Tibial nerve (tissue), 4 donors: ENCODE measurements around the gene CORO1C. TPM values are rescaled to one million over a fixed set of nuclear protein-coding genes. Genes with fewer than 3 reads are reported as not detected.

Source experiments
- DNase-seq, 2 donors: peaks; one replicate each; pipeline ENCODE4 v3.0.0-alpha.2; 2019; ENCODE audit warnings: low spot score in 2 of 2
- H3K27ac ChIP-seq, 4 donors: fragments of 200-600 bp; sonication (generic) in 3 of 4; one replicate each; pipeline ENCODE4 v1.5.1; 2017 to 2019; ENCODE audit warnings: mild to moderate bottlenecking in 1 of 4
- H3K27me3 ChIP-seq, 2 donors: fragments of 200-600 bp; sonication (generic) in 1 of 2; one replicate each; pipeline versions ENCODE4 v1.5.1 to v1.6.0; 2017 to 2019
- H3K36me3 ChIP-seq, 3 donors: fragments of 200-600 bp; sonication (generic); one replicate each; pipeline ENCODE4 v1.5.1; 2018 to 2019
- H3K4me1 ChIP-seq, 4 donors: fragments of 200-600 bp; sonication (generic) in 3 of 4; one replicate each; pipeline ENCODE4 v1.5.1; 2017 to 2019
- H3K4me3 ChIP-seq, 4 donors: fragments of 200-600 bp; sonication (generic) in 3 of 4; one replicate each; pipeline ENCODE4 v1.5.1; 2017 to 2019; ENCODE audit warnings: mild to moderate bottlenecking in 1 of 4, moderate library complexity in 1 of 4
- H3K9me3 ChIP-seq, 4 donors: fragments of 200-600 bp; sonication (generic) in 3 of 4; one replicate each; pipeline ENCODE4 v1.5.1; 2017 to 2019
- CTCF ChIP-seq, 5 experiments: fragments of 200-600 bp in 3 of 5; fragments of 450-650 bp in 2 of 5; sonication (generic) in 3 of 5; IDR thresholded peaks; one replicate each; pipeline ENCODE4 v1.5.1; 2016 to 2019; ENCODE audit warnings: antibody characterized with exemption in 5 of 5, mild to moderate bottlenecking in 3 of 5, moderate library complexity in 2 of 5
- EP300 ChIP-seq, 2 donors: sonication (generic); formaldehyde crosslinking; IDR thresholded peaks; one replicate each; pipeline ENCODE4 v1.6.1; 2017; ENCODE audit warnings: antibody characterized with exemption in 2 of 2, mild to moderate bottlenecking in 1 of 2
- POLR2A ChIP-seq, 2 donors: fragments of 450-650 bp; IDR thresholded peaks; one replicate each; pipeline ENCODE4 v1.6.1; 2017; ENCODE audit warnings: antibody characterized with exemption in 2 of 2, mild to moderate bottlenecking in 2 of 2, moderate library complexity in 2 of 2
- WGBS, 2 donors: methylation state at CpG; one replicate each; pipeline ENCODE4 v1.1.5; 2018; 5-methylcytosine and 5-hydroxymethylcytosine counted together
- total RNA-seq, 4 donors: library from RNA; depleted of rRNA; stranded (reverse); fragments of >200 nt; gene quantifications; one replicate each; pipeline ENCODE4 v1.1.0, GENCODE V29; 2016

Gene CORO1C
- total RNA-seq, 4 donors from 2014 or later: 110 to 181 (median 158) TPM

- H3K4me3 ChIP-seq: no peak overlapping the region
- WGBS, 2 donors: 78 to 79% methylated on average over 12 of the region's 12 CpGs
Measured at GRCh38 chr12:108712165-108712924, 19.0 kb downstream of the CORO1C start.

DNA sequence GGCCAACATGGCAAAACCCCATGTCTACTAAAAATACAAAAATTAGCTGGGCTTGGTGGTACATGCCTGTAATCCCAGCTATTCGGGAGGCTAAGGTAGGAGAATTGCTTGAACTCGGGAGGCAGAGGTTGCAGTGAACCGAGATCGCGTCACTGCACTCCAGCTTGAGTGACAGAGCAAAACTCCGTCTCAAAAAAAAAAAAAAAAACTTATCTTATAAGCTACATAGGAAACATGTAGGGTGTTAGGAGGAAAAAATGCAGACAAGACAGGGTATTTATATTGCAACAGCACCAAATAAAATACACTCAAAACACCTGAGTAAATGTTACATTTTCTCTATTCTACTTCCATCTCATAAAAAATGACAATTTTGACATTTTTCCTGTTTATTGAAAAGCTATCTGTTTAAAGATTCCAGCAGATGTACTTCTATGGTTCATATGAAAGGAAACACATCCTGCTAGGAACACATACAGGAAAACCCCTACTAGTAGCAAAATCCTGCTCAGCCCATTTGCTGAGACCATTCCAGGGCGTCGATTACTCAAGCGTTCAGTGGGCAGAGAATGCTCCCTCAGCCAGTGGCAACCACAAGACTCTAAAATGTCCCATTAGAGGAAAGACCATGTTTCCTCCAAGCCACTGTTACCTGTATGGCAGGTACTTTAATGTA, 19.7 kb downstream of the CORO1C start:
- Histone ChIP-seq H3K36me3 (peaks cover 0 to 2% (median 0%) of the 10 kb centered on the region in 3 donors), H3K27ac (peak overlapping the region in 2 of 4 donors; percentile 0 to 5), H3K4me1 (peaks cover 0 to 57% (median 18%) of the 10 kb centered on the region in 4 donors), H3K4me3 (no peak overlapping the region), H3K27me3 (no peaks in the 10 kb centered on the region), H3K9me3 (no peaks in the 10 kb centered on the region)
- WGBS, 2 donors: 90 to 91% methylated on average over 9 of the region's 9 CpGs
- TF ChIP-seq POLR2A (IDR thresholded peaks at IDR 0.05) (no peak), CTCF (IDR thresholded peaks at IDR 0.05) (no peak)
- no peak for DNase-seq

More at GRCh38 chr12:108712165-108712924, 19.0 kb downstream of the CORO1C start:
- no peaks in the 10 kb centered on the region for H3K27me3 ChIP-seq
- H3K9me3 ChIP-seq: no peaks in the 10 kb centered on the region
- peaks cover 0 to 64% (median 18%) of the 10 kb centered on the region in 4 donors for H3K4me1 ChIP-seq
- peak overlapping the region in 2 of 4 donors; percentile 0 to 5 for H3K27ac ChIP-seq
- no peak for DNase-seq
- TF ChIP-seq POLR2A (IDR thresholded peaks at IDR 0.05): no peak
- no peak for TF ChIP-seq CTCF (IDR thresholded peaks at IDR 0.05)
- no peak for TF ChIP-seq EP300 (IDR thresholded peaks at IDR 0.05)
- peaks cover 0 to 5% (median 0%) of the 10 kb centered on the region in 3 donors for H3K36me3 ChIP-seq

GRCh38 chr12:108709697-108710096, 21.6 kb downstream of the CORO1C start:
- Histone ChIP-seq H3K27me3 (no peaks in the 10 kb centered on the region), H3K36me3 (no peaks in the 10 kb centered on the region), H3K9me3 (no peaks in the 10 kb centered on the region), H3K4me1 (peaks cover 0 to 45% (median 18%) of the 10 kb centered on the region in 4 donors), H3K27ac (no peak overlapping the region), H3K4me3 (no peak overlapping the region)
- 33 to 47% methylated on average over 1 of the region's 1 CpG for WGBS, 2 donors
- no peak for DNase-seq
- TF ChIP-seq EP300 (IDR thresholded peaks at IDR 0.05) (no peak), CTCF (IDR thresholded peaks at IDR 0.05) (no peak), POLR2A (IDR thresholded peaks at IDR 0.05) (no peak)

GRCh38 chr12:108704527-108704926, 26.8 kb downstream of the CORO1C start:
- TF ChIP-seq CTCF (IDR thresholded peaks at IDR 0.05): no peak
- no peak for TF ChIP-seq EP300 (IDR thresholded peaks at IDR 0.05)
- TF ChIP-seq POLR2A (IDR thresholded peaks at IDR 0.05): no peak
- no peaks in the 10 kb centered on the region for H3K9me3 ChIP-seq
- no peak overlapping the region for H3K4me3 ChIP-seq
- 84 to 85% methylated on average over 5 of the region's 5 CpGs for WGBS, 2 donors
- DNase-seq: no peak
- no peaks in the 10 kb centered on the region for H3K27me3 ChIP-seq
- no peak overlapping the region for H3K27ac ChIP-seq
- peaks cover 0 to 49% (median 19%) of the 10 kb centered on the region in 4 donors for H3K4me1 ChIP-seq
- peaks cover 0 to 2% (median 0%) of the 10 kb centered on the region in 3 donors for H3K36me3 ChIP-seq
